ENCODE measurements around the gene LIN54.
A peak's percentile ranks its signal among the peaks of the same experiment; 100 is the strongest.
"Not testable (repeated sequence)": the region's sequence is repeated elsewhere in the genome, so short reads cannot be mapped to it uniquely, and the experiment has no call there.

The LIN54 gene

DNA sequence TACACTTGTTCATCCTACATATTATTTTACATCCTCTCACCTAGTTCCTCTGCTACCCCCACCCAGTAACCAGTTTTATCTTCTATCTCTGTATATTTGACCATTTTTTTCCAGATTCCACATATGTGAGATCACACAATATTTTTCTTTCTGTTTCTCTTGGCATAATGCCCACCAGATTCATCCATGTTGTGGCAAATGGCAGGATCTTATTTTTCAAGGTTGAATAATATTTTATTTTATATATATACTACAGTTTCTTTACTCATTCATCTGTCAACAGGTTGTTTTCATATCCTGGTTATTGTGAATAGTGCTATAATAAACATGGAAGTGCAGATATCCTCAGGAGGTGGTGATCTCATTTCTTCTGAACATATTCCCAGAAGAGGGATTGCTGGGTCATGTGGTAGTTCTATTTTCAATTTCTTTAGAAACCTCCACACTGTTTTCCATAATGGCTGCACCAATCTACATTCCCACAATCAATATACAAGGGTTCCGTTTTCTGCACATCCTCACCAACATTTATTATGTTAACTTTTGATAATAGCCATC, 61.9 kb downstream of the LIN54 start:
- Mint-ChIP-seq H3K9me3 (no peaks in the 10 kb centered on the region), H3K36me3 (peaks cover 14% of the 10 kb centered on the region), H3K27ac (no peak overlapping the region), H3K4me3 (no peak overlapping the region), H3K27me3 (no peaks in the 10 kb centered on the region), H3K4me1 (no peaks in the 10 kb centered on the region)
- no peak for ATAC-seq (ENCODE audit: low read depth)
- no peak for DNase-seq (ENCODE audit: low spot score in 2 of 2)

DNA sequence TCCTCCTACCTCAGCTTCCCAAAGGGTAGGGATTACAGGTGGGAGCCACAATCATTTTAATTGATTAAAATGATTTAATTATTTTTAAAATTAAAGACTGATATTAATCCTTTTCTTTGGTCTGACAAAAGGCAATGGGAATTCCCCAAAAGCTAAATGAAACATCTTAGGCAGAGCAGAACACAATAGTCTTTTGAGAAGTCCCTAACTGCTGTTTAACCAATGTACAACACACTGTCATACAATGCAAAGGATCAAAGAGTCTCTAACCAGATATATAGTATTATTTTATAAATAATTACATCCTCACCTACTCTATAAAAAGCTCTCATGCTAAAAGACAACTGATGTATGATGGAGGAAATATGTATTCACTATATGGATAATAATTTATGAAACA, 63.1 kb downstream of the LIN54 start:
- DNase-seq (ENCODE audit: low spot score in 2 of 2), result no peak
- no peaks in the 10 kb centered on the region for H3K27me3 Mint-ChIP-seq
- H3K4me1 Mint-ChIP-seq, result peaks cover 3% of the 10 kb centered on the region
- no peak overlapping the region for H3K4me3 Mint-ChIP-seq
- H3K27ac Mint-ChIP-seq, result no peak overlapping the region
- no peak for ATAC-seq (ENCODE audit: low read depth)
- peaks cover 15% of the 10 kb centered on the region for H3K36me3 Mint-ChIP-seq
- H3K9me3 Mint-ChIP-seq, result no peaks in the 10 kb centered on the region

DNA sequence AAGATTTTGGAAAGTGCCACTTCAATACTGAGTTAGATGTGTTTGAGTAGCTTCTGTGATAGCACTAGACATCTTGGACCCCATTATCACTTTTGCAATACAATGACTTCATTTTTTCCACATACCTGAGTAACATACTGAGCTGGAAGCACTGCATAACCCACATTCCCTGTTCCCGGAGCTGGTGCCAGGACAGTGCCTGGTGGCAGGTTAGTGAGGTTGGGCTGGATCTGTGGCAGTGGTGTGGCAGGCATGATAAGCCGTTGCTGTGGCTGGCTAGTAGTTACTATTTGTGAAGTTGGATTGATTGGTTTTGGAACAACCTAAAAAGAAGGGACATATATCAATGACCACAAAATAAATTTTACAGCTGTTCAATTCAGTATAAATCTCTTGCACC, 71.2 kb downstream of the LIN54 start:
- no peaks in the 10 kb centered on the region for H3K27me3 Mint-ChIP-seq
- DNase-seq (ENCODE audit: low spot score in 2 of 2), result no peak
- no peak overlapping the region for H3K4me3 Mint-ChIP-seq
- H3K4me1 Mint-ChIP-seq, result peaks cover 3% of the 10 kb centered on the region
- no peak for ATAC-seq (ENCODE audit: low read depth)
- peaks cover 34% of the 10 kb centered on the region for H3K36me3 Mint-ChIP-seq
- no peaks in the 10 kb centered on the region for H3K9me3 Mint-ChIP-seq
- no peak overlapping the region for H3K27ac Mint-ChIP-seq

DNA sequence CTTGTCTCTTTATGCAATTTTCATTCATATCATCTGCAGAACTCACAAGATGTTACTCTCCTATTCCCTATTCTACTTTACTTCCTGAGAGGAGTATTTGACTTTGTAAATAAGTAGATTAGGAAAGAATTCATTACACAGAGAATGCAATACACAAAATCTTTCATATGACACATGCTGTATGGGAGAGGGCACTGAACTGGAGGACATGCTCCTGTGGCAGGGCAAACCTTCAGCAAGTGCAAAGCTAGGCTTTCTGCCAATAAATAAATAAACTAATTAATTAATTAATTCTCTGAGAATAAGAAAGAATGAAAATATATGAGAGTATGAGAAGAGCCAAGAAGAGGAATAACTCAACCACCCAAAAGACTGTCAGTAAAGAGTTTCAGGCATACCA, 76.2 kb downstream of the LIN54 start:
- H3K9me3 Mint-ChIP-seq, result no peaks in the 10 kb centered on the region
- H3K4me1 Mint-ChIP-seq, result peaks cover 3% of the 10 kb centered on the region
- H3K36me3 Mint-ChIP-seq, result peaks cover 32% of the 10 kb centered on the region
- H3K4me3 Mint-ChIP-seq, result no peak overlapping the region
- no peak overlapping the region for H3K27ac Mint-ChIP-seq
- DNase-seq (ENCODE audit: low spot score in 2 of 2), result no peak
- H3K27me3 Mint-ChIP-seq, result no peaks in the 10 kb centered on the region
- no peak for ATAC-seq (ENCODE audit: low read depth)

DNA sequence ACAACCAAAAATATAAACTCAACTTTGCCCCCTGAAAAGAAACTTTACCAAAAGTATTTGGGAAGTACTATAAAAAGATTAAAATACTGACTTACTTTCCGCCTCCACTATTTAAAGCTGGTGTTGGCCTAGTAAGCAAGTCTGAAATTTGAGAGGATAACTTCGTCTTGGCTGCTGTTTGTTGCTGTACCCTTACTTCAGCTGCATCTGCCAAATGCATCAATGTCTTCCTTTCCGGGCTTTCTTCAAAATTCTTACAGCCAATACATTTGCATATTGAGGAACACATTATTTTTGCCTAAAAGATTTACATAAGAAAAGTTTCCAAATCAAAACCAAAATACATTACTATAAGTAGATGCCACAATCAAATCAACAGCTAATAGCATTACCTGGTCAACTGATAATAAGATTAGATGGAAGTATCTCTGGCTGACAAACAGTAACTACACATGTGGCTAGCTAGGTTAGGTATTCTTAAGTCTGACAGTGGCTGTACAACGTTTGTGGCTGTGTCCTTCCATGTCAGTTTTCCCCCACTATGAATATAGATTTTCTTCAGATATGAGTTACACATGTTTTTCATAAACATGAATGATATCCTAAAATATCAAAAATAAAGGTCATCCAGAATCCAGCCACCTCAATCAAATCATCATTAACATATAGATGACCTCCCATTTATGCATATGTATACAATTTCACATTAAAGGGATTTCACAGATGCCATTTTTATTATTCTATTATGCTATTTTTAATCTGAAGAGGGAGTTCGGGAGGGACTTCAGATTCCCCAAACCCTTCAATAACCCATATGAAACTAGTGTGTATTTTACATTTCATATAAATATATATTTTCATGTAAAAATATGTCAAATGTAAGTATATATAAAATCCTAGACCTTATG, 79.5 kb downstream of the LIN54 start:
- DNase-seq (ENCODE audit: low spot score in 2 of 2) (no peak), ATAC-seq (ENCODE audit: low read depth) (no peak)
- Mint-ChIP-seq H3K27ac (peak overlapping the region; percentile 45), H3K9me3 (no peaks in the 10 kb centered on the region), H3K27me3 (no peaks in the 10 kb centered on the region), H3K4me3 (no peak overlapping the region), H3K36me3 (peaks cover 30% of the 10 kb centered on the region), H3K4me1 (peaks cover 4% of the 10 kb centered on the region)

DNA sequence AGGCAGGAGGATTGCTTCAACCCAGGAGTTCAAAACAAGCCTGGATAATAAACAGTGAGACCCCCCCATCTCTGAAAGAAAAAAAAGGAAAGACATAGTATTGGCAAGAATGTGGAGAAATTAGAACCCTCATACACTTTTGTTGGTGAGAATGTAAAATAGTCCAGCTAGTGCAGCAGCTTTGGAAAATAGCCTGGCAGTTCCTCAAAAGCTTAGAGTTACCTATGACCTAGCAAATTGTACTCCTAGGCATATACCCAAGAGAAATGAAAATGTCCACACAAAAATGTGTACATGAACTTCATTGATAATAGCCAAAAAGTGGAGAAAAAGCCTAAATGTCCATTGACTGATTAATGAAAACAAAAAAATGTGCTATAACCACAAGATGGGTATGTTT, 88.8 kb downstream of the LIN54 start:
- H3K36me3 Mint-ChIP-seq, result peaks cover 2% of the 10 kb centered on the region
- ATAC-seq (ENCODE audit: low read depth) (no peak), DNase-seq (ENCODE audit: low spot score in 2 of 2) (no peak)
- no peaks in the 10 kb centered on the region for H3K27me3 Mint-ChIP-seq
- no peaks in the 10 kb centered on the region for H3K9me3 Mint-ChIP-seq
- H3K27ac Mint-ChIP-seq, result no peak overlapping the region
- H3K4me3 Mint-ChIP-seq, result no peak overlapping the region
- H3K4me1 Mint-ChIP-seq, result no peaks in the 10 kb centered on the region

DNA sequence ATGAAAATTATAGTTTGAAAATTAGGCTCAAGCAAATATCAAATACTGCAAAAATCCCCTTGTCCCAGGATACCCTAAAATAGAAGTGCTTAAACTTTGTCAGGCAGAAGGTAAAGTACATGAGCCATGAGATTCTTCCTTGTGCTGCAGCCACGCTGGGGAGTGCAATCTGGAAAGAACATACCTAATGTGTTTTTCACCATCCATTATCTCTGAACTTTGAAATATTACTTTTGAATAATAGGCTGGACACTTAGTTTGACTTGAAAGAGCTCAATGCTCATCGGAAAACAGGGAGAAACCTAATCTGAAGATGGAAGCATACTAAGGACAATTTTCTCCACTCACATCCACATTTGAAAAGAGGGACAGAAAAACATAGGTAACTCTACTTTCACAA, 91.2 kb downstream of the LIN54 start:
- DNase-seq (ENCODE audit: low spot score in 2 of 2) (no peak), ATAC-seq (ENCODE audit: low read depth) (no peak)
- no peak overlapping the region for H3K4me3 Mint-ChIP-seq
- no peaks in the 10 kb centered on the region for H3K4me1 Mint-ChIP-seq
- H3K27me3 Mint-ChIP-seq, result no peaks in the 10 kb centered on the region
- peaks cover 5% of the 10 kb centered on the region for H3K36me3 Mint-ChIP-seq
- H3K27ac Mint-ChIP-seq, result no peak overlapping the region
- H3K9me3 Mint-ChIP-seq, result no peaks in the 10 kb centered on the region

DNA sequence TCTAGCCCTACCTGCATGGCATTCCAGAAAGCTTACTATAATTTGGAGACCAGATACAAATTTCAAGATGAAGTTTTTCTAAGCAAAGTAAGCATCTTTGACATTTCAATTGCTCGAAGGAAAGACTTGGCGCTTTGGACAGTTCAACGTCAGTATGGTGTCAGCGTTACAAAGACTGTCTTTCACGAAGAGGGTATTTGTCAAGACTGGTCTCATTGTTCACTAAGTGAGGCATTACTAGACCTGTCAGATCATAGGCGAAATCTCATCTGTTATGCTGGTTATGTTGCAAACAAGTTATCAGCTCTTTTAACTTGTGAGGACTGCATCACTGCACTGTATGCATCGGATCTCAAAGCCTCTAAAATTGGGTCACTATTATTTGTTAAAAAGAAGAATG, 92.5 kb downstream of the LIN54 start:
- Mint-ChIP-seq H3K4me3 (no peak overlapping the region), H3K27me3 (no peaks in the 10 kb centered on the region), H3K9me3 (no peaks in the 10 kb centered on the region), H3K36me3 (peaks cover 9% of the 10 kb centered on the region), H3K27ac (no peak overlapping the region), H3K4me1 (no peaks in the 10 kb centered on the region)
- DNase-seq (ENCODE audit: low spot score in 2 of 2) (no peak), ATAC-seq (ENCODE audit: low read depth) (no peak)

DNA sequence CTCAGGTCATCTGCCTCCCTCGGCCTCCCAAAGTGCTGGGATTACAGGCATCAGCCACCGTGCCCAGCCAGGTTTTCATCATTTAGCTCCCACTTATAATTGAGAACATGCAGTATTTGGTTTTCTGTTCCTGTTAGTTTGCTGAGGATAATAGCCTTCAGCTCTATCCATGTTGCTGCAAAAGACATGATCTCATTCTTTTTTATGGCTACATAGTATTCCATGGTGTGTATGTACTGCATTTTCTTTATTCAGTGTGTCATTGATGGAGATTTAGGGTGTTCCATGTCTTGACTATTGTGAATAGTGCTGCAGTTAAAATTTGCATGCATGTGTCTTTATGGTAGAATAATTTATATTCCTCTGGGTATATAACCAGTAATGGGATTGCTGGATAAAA, 96.7 kb downstream of the LIN54 start:
- peaks cover 16% of the 10 kb centered on the region for H3K36me3 Mint-ChIP-seq
- not testable (repeated sequence) for ATAC-seq (ENCODE audit: low read depth); H3K4me3 Mint-ChIP-seq; H3K9me3 Mint-ChIP-seq; H3K27ac Mint-ChIP-seq; DNase-seq (ENCODE audit: low spot score in 2 of 2); H3K4me1 Mint-ChIP-seq; H3K27me3 Mint-ChIP-seq

DNA sequence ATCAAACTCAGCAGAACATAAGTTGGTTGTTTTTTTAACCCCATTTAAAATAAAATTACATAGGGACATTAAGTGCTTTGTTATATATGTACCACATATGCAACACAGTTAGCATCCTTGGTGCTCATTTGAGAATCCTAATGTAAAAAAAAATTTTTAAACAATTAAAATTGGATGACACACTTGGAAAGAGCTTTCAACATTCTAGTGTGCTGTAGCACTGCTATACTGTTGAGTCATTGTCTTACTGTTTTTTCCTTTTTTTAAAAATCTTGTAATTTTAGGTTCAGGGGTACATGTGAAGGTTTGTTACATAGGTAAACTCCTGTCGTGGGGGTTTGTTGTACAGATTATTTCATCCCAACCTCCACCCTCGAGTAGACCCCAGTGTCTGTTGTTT, 97.3 kb downstream of the LIN54 start:
- no peak for DNase-seq (ENCODE audit: low spot score in 2 of 2)
- H3K36me3 Mint-ChIP-seq, result peaks cover 16% of the 10 kb centered on the region
- H3K4me1 Mint-ChIP-seq, result no peaks in the 10 kb centered on the region
- H3K4me3 Mint-ChIP-seq, result no peak overlapping the region
- no peaks in the 10 kb centered on the region for H3K27me3 Mint-ChIP-seq
- no peak overlapping the region for H3K27ac Mint-ChIP-seq
- no peaks in the 10 kb centered on the region for H3K9me3 Mint-ChIP-seq
- ATAC-seq (ENCODE audit: low read depth), result no peak

DNA sequence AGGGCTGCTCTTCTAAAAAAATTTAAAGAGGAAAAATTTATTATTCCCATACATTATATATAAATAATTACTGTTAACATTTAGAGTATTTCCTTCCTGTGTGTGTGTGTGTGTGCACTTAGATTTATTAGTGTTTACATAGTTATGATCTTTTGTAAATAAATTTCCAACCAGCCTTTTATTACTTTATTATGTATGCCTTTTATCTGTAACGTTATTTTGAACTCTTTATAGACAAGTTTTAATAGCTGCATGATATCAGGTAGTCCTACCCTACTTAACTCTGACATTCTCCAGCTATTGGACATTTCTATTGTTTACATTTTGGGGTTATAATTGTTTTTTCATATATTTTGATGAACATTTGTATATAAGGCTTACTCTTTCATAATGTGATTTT, 101.3 kb downstream of the LIN54 start:
- ATAC-seq (ENCODE audit: low read depth), result no peak
- Mint-ChIP-seq H3K27ac (no peak overlapping the region), H3K4me3 (no peak overlapping the region), H3K36me3 (peaks cover 13% of the 10 kb centered on the region), H3K27me3 (no peaks in the 10 kb centered on the region), H3K9me3 (no peaks in the 10 kb centered on the region), H3K4me1 (peaks cover 5% of the 10 kb centered on the region)
- no peak for DNase-seq (ENCODE audit: low spot score in 2 of 2)

DNA sequence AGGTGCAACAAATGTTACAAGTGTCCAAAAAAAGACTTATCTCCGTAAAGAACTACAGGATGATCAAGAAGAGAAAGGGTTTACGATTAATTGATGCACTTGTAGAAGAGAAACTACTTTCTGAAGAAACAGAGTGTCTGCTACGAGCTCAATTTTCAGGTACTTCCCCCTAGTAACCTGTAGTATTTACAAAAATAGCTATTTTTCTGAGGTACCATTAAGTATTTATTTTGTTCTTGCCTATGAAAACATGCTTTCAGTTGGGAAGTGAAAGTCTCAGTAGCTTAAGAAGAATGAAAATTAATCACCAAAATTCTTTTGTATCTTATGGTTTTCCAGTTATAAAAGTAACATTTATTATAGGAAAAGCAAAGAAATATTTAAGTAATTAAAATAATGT, 104.2 kb downstream of the LIN54 start:
- no peak overlapping the region for H3K4me3 Mint-ChIP-seq
- H3K27me3 Mint-ChIP-seq, result no peaks in the 10 kb centered on the region
- no peaks in the 10 kb centered on the region for H3K9me3 Mint-ChIP-seq
- peaks cover 5% of the 10 kb centered on the region for H3K4me1 Mint-ChIP-seq
- DNase-seq (ENCODE audit: low spot score in 2 of 2), result no peak
- ATAC-seq (ENCODE audit: low read depth), result no peak
- peaks cover 8% of the 10 kb centered on the region for H3K36me3 Mint-ChIP-seq
- H3K27ac Mint-ChIP-seq, result no peak overlapping the region

DNA sequence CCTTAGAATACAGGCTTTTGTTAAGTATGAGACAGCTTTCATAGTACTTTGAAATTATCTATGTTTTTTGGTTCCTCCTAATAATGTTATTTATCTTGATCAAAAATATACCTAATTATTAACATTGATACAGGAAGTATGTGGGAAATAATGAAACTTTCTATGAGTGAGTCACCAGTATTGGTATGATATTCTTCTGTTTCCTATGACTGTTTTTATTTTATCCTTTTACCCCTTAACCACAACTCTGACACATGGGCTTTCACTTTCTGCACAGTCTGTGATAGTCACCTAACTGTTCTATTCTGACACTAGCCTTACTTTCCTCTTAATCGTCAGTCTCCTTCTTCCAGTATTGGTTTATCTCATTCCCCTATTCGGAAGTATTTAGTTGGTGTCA, 105.4 kb downstream of the LIN54 start:
- Mint-ChIP-seq H3K4me1 (peaks cover 5% of the 10 kb centered on the region), H3K27ac (peak overlapping the region; percentile 37), H3K4me3 (no peak overlapping the region), H3K9me3 (no peaks in the 10 kb centered on the region), H3K36me3 (peaks cover 2% of the 10 kb centered on the region), H3K27me3 (no peaks in the 10 kb centered on the region)
- ATAC-seq (ENCODE audit: low read depth) (no peak), DNase-seq (ENCODE audit: low spot score in 2 of 2) (no peak)

DNA sequence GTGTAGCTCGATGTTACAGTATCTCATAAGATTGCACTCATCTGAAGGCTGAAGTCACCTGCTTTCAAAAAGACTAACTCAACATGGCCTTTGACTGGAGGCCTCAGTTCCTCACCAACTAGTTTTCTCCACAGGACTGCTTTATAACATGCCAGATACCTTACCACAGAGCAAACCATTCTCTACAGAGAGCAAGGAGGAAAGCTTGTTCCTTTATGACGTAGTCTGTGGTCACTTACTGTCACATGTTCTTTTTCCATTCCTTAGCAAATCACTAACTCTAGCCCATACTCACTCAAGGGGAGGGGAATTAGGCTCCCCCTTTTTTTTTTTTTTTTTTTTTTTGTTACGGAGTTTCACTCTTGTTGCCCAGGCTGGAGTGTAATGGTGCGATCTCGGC, 106.9 kb downstream of the LIN54 start:
- H3K36me3 Mint-ChIP-seq, result peaks cover 2% of the 10 kb centered on the region
- no peak overlapping the region for H3K4me3 Mint-ChIP-seq
- no peak overlapping the region for H3K27ac Mint-ChIP-seq
- H3K27me3 Mint-ChIP-seq, result no peaks in the 10 kb centered on the region
- H3K9me3 Mint-ChIP-seq, result no peaks in the 10 kb centered on the region
- no peak for ATAC-seq (ENCODE audit: low read depth)
- peaks cover 9% of the 10 kb centered on the region for H3K4me1 Mint-ChIP-seq
- DNase-seq (ENCODE audit: low spot score in 2 of 2), result no peak

DNA sequence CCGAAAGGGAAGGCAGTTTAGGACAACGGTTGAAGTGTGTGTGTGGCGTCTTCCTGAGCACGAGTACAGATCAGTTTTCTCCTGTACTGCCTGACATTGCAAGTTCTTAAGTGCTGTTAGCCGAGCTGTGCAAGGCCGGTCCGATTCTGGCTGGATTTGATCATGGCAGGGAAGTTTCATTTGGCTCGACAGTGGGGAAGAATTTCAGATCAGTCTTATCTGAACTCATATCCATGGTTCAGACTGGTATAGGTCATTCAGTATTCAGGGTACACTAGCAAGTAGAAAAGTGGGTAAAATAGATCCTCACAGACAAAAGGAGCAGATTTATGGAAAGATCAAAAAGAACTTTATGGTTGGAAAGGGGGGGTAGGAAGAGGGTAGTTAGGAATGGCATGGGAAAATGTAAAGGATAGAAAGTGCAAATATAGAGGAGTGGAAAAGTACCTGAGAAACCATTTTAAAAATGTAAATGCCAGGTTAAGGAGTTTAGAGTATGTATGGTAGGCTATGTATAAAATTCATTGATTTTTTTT, 109.4 kb downstream of the LIN54 start:
- Mint-ChIP-seq H3K4me1 (peaks cover 16% of the 10 kb centered on the region), H3K27me3 (no peaks in the 10 kb centered on the region), H3K9me3 (no peaks in the 10 kb centered on the region), H3K27ac (no peak overlapping the region), H3K36me3 (peaks cover 5% of the 10 kb centered on the region), H3K4me3 (no peak overlapping the region)
- DNase-seq (ENCODE audit: low spot score in 2 of 2) (no peak), ATAC-seq (ENCODE audit: low read depth) (no peak)

Data from memory B cell (primary cell).